ENCODE measurements around the gene TSSC4.
A peak's percentile ranks its signal among the peaks of the same experiment; 100 is the strongest.
"Not testable (repeated sequence)": the region's sequence is repeated elsewhere in the genome, so short reads cannot be mapped to it uniquely, and the experiment has no call there.

TSSC4 gene

DNA sequence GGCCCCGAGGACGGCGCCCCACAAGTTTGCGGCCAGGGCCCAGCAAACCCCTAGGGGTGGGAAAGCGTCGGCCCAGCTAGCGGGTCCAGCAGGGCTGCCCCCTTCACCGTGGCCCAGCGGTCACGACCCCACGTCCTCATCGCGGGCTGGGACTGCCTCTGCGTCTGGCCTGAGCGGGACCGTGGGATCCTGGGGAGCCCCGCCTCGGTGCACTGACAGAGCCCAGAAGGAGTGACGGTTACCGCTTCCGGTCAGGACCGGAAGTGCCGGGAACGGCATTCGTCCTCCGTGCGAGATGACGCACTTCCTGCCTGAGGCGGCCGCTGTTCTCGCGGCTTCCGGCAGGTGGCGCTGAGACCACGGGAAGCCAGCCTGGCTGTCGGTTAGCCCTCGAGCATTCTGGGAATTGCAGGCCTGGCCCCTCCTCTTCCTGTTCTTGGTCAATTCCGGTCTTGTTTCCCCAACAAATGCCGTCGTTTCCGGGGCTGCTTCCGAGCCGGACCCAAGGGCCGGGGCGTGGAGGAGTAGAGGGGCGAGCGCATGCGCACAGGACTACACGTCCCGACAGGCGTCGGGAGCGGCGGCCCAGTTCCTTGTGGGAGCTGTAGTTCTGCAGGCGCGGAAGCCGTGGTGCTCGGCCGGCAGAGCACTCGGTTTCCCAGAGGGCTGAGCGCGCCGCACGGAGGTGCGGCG lies at the start of gene TSSC4:
TSSC4 (plus strand) TSS at position 682 of the 693 bp plus-strand sequence. CDS start 1,884 bp downstream, outside the sequence.
- DNase-seq (ENCODE audit: low read depth) = peak; percentile 99

- DNase-seq (ENCODE audit: low read depth) = no peak
These were observed 48.8 kb upstream of the TSSC4 start for GRCh38 chr11:2351701-2352100.

GRCh38 chr11:2352420-2352819 lies 48.1 kb upstream of the TSSC4 start:
- no peak for DNase-seq (ENCODE audit: low read depth)

DNA sequence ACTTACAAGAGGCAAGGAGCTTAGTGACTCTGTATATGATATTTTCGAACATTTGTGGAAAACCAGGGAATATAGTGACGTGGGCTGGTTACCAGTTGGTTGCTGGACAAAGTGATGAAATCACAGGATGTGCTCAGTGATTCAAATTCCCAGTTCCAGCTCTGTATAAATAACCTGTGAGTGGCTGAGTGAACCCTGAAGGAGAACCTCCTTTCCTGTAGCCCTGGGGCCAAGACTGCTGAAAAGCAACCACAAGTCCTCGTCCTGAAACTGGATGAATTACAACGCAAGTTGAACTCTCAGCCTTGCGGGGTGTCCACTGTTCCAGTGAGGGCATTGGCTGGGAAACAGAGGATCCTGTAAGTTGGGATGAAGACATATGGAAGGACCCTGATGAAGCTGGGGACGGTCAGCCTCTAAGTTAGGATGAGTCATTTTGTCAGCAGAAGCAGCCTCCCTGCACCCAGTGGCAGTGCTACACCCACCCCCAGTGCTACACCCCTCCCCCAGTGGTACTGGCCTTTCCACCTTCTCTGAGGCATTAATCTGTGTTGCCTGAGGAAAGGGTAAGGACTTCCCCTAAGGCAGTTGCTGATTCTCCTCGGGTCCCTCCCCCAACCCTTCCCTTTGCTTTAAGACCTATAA lies 45.4 kb upstream of the TSSC4 start:
- DNase-seq (ENCODE audit: low read depth) = no peak

DNA sequence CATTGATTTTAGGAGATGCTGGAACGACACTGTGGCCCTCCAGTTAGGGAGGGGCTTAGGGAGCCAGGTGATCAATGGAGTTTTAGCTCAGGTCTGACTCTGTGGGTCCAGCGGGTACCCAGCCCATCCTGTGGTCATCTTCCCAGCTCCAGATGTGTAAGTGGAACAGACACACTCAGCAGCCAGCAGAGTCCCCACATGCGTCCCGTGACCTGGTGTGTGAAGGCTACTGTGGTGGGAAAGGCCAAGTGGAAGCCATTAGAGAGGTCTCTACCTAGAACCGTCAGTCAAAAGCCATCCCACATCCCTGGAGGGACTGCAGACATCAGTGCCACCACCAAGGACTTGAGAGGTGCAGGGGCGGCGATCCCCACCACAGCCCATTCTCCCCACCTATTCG lies 43.3 kb upstream of the TSSC4 start:
- no peak for DNase-seq (ENCODE audit: low read depth)

DNA sequence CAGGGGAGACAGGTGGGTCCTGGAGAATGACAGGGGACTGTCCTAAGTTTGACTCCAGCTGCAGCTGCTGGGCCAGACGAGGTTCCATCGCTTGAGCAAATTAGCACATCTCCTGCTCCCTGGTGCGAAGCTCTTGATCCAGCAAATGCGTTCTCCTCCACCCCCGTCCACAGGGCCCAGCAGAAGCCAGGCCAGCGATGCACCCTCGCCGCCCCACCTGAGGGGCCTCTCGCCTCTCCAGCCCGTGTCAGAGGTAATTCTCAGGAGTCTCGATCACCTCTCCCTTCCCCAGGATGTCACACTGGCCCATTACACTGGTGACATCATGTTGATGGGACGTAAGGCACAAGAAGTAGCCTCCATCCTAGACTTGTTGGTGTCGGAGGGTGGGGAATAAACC lies 42.9 kb upstream of the TSSC4 start:
- not testable (repeated sequence) for DNase-seq (ENCODE audit: low read depth)

GRCh38 chr11:2358754-2359442 lies 41.7 kb upstream of the TSSC4 start:
- no peak for DNase-seq (ENCODE audit: low read depth)

DNA sequence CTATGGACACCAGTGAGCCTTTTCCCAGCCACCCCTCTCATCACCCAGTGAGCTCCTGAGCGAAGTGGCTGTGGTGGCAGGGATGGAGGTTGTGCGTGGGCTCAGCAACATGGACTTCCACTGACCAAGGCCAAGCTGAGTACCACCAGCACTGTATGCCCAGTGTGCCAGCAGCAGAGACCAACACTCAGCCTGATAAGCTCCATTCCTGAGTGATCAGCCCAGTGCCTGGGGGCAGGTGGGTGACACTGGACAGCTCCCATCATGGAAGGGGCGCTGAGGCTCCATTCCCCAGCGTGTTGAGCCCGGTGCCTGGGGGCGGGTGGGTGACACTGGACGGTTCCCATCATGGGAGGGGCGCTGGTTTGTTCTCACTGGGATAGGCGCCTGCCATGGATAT lies 41.0 kb upstream of the TSSC4 start:
- DNase-seq (ENCODE audit: low read depth) = no peak

DNA sequence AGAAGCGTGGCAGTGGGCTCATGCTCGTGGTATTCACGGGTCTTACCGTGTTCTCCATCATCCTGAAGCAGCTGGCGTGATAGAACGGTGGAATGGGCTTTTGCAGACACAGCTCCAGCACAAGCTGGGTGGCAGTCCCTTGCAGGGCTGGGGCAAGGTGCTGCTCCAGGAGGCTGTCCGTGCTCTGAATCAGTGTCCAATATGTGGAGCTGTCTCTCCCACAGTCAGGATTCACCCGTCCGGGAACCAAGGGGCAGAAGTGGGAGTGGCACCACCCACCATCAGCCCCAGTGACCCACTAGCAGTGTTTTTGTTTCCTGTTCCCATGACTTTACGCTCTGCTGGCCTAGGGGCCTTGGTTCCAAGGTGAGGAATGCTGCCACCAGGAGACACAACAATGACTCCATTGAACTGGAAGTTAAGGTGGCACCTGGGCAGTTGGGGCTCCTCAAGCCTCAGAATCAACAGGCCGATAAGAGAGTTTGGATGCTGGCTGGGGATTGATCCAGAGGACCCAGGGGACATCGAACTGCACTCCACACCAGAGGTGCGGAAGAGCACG lies 40.4 kb upstream of the TSSC4 start:
- DNase-seq (ENCODE audit: low read depth) = no peak

DNA sequence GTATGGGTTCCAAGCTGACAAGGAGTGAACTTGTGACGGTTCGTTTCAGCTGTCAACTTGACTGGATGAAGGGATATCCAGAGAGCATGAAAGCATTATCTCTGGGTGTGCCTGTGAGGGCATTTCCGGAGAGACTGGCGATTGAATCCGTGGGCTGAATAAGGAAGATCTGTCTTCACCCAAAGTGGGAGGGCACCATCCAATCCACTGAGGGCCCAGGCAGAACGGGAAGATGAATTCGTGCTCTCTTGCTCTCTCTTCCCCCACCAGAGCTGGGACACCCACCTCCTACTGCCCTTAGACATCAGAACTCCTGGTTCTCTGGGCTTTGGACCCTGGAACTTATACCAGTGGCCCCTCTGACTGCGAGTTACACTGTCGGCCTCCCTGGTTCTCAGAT lies 39.0 kb upstream of the TSSC4 start:
- no peak for DNase-seq (ENCODE audit: low read depth)

GRCh38 chr11:2362414-2362813 lies 38.1 kb upstream of the TSSC4 start:
- DNase-seq (ENCODE audit: low read depth) = no peak

- DNase-seq (ENCODE audit: low read depth) = no peak
These were observed 37.4 kb upstream of the TSSC4 start for GRCh38 chr11:2363130-2363529.

GRCh38 chr11:2363577-2364370 lies 36.8 kb upstream of the TSSC4 start:
- DNase-seq (ENCODE audit: low read depth) = no peak

DNA sequence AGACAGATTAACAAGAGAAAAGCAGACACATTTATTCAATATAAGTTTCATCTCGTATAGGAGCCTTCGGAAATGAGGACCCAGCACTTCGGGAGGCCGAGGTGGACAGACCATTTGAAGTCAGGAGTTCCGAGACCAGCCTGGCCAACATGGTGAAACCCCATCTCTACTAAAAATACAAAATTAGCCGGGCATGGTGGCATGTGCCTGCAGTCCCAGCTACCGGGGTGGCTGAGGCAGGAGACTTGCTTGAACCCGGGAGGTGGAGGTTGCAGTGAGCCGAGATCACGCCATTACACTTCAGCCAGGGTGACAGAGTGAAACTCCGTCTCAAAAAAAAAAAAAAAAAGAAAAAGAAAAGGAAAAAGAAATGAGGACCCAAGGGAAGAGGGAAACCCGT lies 36.2 kb upstream of the TSSC4 start:
- not testable (repeated sequence) for DNase-seq (ENCODE audit: low read depth)

DNA sequence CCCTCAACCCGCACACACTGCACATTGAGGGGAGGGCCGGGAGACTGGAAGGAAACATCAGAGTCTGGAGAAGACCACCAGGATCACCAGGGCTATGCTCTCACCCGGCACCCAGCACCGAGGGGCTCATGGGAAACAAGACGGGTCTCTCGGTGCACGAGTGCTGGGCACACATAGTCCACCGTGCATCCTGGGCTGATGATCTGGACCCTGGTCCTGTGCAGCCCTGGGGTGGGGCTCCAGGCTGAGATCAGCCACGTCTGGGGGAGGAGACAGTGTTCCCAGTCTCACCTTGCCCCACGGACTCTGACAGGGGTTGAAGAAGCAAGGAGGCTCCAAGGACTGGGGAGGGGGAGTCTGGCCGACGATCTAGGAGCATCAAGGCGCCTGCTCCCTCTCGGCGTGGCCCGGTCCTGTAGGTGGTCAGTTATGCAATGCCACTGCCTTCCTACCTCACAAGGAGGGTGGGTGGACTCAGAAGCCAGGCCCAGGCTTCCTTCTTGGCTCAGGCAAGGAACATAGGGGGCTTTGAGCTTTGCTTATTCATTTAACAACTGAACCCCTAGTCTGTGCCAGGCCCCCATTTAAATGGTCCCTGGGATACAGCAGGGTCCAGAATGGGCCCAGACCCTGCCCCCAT lies 34.9 kb upstream of the TSSC4 start:
- no peak for DNase-seq (ENCODE audit: low read depth)

DNA sequence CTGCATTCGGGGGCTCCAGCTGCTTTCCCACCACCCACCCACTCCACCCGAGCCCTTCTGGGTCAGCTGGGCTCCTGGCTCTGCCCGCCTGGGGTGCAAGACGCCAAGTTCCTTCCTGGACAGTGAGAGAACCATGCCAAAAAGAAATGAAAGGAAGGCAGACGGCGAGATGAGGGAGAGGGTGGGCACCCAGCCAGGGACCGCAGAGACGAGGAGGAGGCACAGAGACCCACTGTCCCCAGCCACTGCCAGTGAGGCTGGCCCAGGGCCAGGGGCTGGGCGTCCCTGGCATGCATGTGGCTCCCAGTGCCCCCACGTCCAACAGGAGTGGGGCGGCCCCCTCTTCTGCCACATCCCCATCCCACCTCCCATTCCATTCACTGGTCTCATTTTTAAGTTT lies 34.3 kb upstream of the TSSC4 start:
- no peak for DNase-seq (ENCODE audit: low read depth)

- DNase-seq (ENCODE audit: low read depth) = no peak
These were observed 33.8 kb upstream of the TSSC4 start for GRCh38 chr11:2366733-2367132.

- DNase-seq (ENCODE audit: low read depth) = no peak
These were observed 33.0 kb upstream of the TSSC4 start for GRCh38 chr11:2367266-2368160.

DNA sequence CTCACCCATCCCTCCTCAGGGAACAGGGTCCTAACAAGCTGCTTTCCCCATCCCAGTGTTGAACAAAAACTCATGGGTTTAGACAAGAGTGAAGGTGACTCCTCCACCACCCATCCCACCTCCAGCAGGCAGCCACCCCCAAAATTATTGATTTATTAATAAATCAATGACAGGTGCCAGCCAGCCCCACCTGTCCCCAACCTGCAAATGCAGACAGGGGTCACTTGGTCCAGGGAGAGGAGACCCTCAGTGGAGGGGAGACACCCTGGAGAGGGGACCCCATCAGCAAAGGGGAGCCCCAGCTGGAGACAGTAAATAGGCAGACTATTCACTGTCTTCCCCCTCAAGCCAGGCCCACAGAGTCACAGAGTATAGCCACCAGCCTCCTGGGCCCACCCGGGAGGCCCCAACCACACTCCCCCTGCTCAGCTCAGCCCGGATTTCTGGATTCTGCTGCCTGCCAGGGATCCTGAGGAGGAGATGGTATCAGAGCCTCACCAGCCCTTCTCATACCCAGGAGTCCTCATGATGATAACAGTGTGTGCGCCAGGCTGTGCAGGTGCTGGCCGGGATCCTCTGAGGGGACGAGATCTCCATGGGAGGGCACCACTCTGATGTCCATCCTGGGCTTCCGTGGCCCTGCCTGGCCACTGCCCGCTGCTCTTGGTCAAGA lies 32.2 kb upstream of the TSSC4 start:
- DNase-seq (ENCODE audit: low read depth) = no peak

DNA sequence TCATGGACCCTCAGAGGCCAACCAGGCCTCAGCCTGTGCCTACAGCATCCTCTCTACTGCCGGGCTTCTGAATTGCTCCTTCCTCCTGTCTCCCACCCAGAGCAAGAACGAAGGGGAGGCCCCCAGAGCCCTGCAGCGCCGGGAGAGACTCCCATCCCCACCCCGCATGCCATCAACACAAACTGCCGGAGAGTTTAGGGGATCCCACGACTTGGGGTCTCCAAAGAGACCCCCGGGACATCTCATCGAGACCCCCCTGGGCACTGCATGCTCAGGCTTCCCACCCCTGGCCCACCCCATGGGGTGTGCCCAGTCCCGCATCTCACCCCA lies 31.7 kb upstream of the TSSC4 start:
- no peak for DNase-seq (ENCODE audit: low read depth)
